C4-2B (cell line): ENCODE measurements around the gene TMEM185B.

Experiments used
- ZFX ChIP-seq: fragments of 450-650 bp; IDR thresholded peaks from 2 replicates; pipeline ENCODE4 v1.6.1; 2017
- TF ChIP-seq, protein P1 (sequence below): fragments of 450-650 bp; conservative IDR thresholded peaks from 2 replicates; pipeline ENCODE4 v1.5.1; 2017; ENCODE audit warnings: mild to moderate bottlenecking

DNA sequence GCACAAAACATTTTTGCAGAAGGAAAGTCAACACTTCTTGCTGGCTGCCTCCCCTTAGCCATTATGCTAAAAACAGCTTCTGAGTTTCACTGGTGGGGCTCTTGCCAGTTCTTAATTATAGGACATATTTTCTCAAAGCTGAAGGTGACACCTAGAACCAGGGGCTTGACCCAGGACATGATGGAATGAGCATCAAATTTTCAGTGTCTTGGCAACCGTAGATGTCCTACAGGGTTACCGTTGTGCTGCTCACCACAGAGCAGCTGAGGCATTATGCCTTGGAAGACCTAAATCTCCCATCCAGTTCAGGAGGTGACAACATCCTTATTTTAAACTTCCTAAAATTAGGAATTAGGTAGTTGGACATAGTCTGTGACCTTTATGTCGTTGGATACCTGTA is 46.7 kb downstream of the TMEM185B start:
- TF ChIP-seq, protein P1, sequence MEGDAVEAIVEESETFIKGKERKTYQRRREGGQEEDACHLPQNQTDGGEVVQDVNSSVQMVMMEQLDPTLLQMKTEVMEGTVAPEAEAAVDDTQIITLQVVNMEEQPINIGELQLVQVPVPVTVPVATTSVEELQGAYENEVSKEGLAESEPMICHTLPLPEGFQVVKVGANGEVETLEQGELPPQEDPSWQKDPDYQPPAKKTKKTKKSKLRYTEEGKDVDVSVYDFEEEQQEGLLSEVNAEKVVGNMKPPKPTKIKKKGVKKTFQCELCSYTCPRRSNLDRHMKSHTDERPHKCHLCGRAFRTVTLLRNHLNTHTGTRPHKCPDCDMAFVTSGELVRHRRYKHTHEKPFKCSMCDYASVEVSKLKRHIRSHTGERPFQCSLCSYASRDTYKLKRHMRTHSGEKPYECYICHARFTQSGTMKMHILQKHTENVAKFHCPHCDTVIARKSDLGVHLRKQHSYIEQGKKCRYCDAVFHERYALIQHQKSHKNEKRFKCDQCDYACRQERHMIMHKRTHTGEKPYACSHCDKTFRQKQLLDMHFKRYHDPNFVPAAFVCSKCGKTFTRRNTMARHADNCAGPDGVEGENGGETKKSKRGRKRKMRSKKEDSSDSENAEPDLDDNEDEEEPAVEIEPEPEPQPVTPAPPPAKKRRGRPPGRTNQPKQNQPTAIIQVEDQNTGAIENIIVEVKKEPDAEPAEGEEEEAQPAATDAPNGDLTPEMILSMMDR: no peak
- TF ChIP-seq ZFX: no peak
